H1 (cell line): ENCODE measurements around the gene MTARC1. TPM values are rescaled to one million over a fixed set of nuclear protein-coding genes. Genes with fewer than 3 reads are reported as not detected.

ENCODE experiments used
- CTCF ChIA-PET: fragments of 300-600 bp; sonication (Branson Sonifier 250); formaldehyde crosslinking; loops from one replicate; lab custom pipeline; 2021; ENCODE audit not compliant: partially characterized antibody; lab: Charles Lee
- POLR2A ChIA-PET: fragments of 300-600 bp; sonication (Branson Sonifier 250); formaldehyde crosslinking; loops from one replicate; lab custom pipeline; 2021; ENCODE audit warnings: inconsistent platforms; ENCODE audit not compliant: partially characterized antibody; lab: Charles Lee
- DNase-seq, 2 experiments: peaks; one replicate each; pipeline versions ENCODE4 v3.0.0 to v3.0.0-alpha.2; 2010 to 2022; ENCODE audit warnings: low spot score in 2 of 2, low read depth in 1 of 2, mixed read lengths in 1 of 2
- FAIRE-seq: peaks from 2 replicates; lab custom pipeline; 2011; peaks lifted over from hg19 to GRCh38; lab: Jason Lieb, UNC
- H2AFZ ChIP-seq: 2 replicates; pipeline ENCODE4 v1.8.1; 2012; ENCODE audit warnings: low read length, inconsistent platforms
- H2AK5ac ChIP-seq: 2 replicates; pipeline ENCODE4 v1.6.1; 2013; ENCODE audit warnings: low read depth, low read length
- H2BK120ac ChIP-seq: replicated peaks from 2 replicates; pipeline ENCODE3; 2013; ENCODE audit warnings: low read depth, low read length, inconsistent platforms
- H2BK12ac ChIP-seq: 2 replicates; pipeline ENCODE4 v1.6.1; 2013; ENCODE audit warnings: low read depth, low read length
- H2BK15ac ChIP-seq: 2 replicates; pipeline ENCODE4 v1.6.1; 2013; ENCODE audit warnings: low read length
- H2BK20ac ChIP-seq: 2 replicates; pipeline ENCODE4 v1.6.1; 2013; ENCODE audit warnings: low read length
- H2BK5ac ChIP-seq: 2 replicates; pipeline ENCODE4 v1.6.1; 2013; ENCODE audit warnings: low read depth, low read length
- H3K14ac ChIP-seq: 2 replicates; pipeline ENCODE4 v1.6.1; 2013; ENCODE audit warnings: inconsistent platforms; ENCODE audit not compliant: insufficient read length
- H3K18ac ChIP-seq: 2 replicates; pipeline ENCODE4 v1.6.1; 2013; ENCODE audit warnings: low read length; ENCODE audit errors: extremely low read depth
- H3K23ac ChIP-seq: 2 replicates; pipeline ENCODE4 v1.6.1; 2013; ENCODE audit warnings: inconsistent platforms; ENCODE audit not compliant: insufficient read length
- H3K23me2 ChIP-seq: 2 replicates; pipeline ENCODE4 v1.6.1; 2013; ENCODE audit warnings: low read depth, low read length
- H3K27ac ChIP-seq: 2 replicates; pipeline ENCODE4 v1.6.1; 2011; ENCODE audit warnings: low read depth, low read length, inconsistent platforms
- H3K27me3 ChIP-seq, 4 experiments: replicated peaks in 1 of 4; 1 replicate in 1 of 4; 2 replicates in 3 of 4; pipeline versions ENCODE4 v1.6.1 to v1.8.1; 2011 to 2013; ENCODE audit warnings: low read length in 3 of 4, mild to moderate bottlenecking in 3 of 4, inconsistent platforms in 2 of 4, mixed read lengths in 2 of 4, moderate library complexity in 1 of 4; ENCODE audit not compliant: control insufficient read depth in 3 of 4, insufficient read depth in 3 of 4; ENCODE audit errors: extremely low read depth in 1 of 4
- H3K36me3 ChIP-seq, 4 experiments: 2 replicates each; pipeline versions ENCODE4 v1.6.1 to v1.8.1; 2011 to 2013; ENCODE audit warnings: mild to moderate bottlenecking in 4 of 4, low read length in 3 of 4, moderate library complexity in 2 of 4, control low read depth in 1 of 4, inconsistent platforms in 1 of 4; ENCODE audit not compliant: insufficient read depth in 4 of 4, control insufficient read depth in 2 of 4
- H3K4ac ChIP-seq: replicated peaks from 2 replicates; pipeline ENCODE3; 2013; ENCODE audit warnings: low read length, low read depth, mixed read lengths, inconsistent platforms; ENCODE audit not compliant: insufficient read length
- H3K4me1 ChIP-seq, 4 experiments: replicated peaks in 1 of 4; 1 replicate in 1 of 4; 2 replicates in 3 of 4; pipeline versions ENCODE4 v1.6.1 to v1.8.1; 2011 to 2013; ENCODE audit warnings: low read length in 3 of 4, inconsistent platforms in 2 of 4, mixed read lengths in 1 of 4; ENCODE audit not compliant: insufficient read depth in 4 of 4, control insufficient read depth in 3 of 4
- H3K4me2 ChIP-seq, 2 experiments: 2 replicates each; pipeline versions ENCODE4 v1.6.1 to v1.8.1; 2011 to 2013; ENCODE audit warnings: low read depth in 2 of 2, low read length in 2 of 2, control low read depth in 1 of 2, inconsistent platforms in 1 of 2, mild to moderate bottlenecking in 1 of 2; ENCODE audit not compliant: insufficient read depth in 1 of 2
- H3K4me3 ChIP-seq, 4 experiments: fragments of 200-600, 300-600 bp in 1 of 4; sonication (generic), shearing (Covaris generic), sonication (Bioruptor Twin) in 1 of 4; 2 replicates each; pipeline versions ENCODE4 v1.5.1 to v1.8.1; 2011 to 2016; ENCODE audit warnings: low read length in 4 of 4, low read depth in 3 of 4, control low read depth in 2 of 4, inconsistent platforms in 2 of 4, mild to moderate bottlenecking in 2 of 4, mixed read lengths in 1 of 4, moderate library complexity in 1 of 4; ENCODE audit not compliant: insufficient read depth in 2 of 4; ENCODE audit errors: extremely low read depth in 1 of 4
- H3K56ac ChIP-seq: replicated peaks from 2 replicates; pipeline ENCODE3; 2013; ENCODE audit warnings: low read depth, mild to moderate bottlenecking, mixed read lengths, low read length, inconsistent platforms; ENCODE audit not compliant: insufficient read length
- H3K79me1 ChIP-seq: 2 replicates; pipeline ENCODE4 v1.6.1; 2013; ENCODE audit warnings: low read depth, low read length, control low read depth
- H3K79me2 ChIP-seq, 2 experiments: 2 replicates each; pipeline versions ENCODE4 v1.6.1 to v1.8.1; 2012 to 2013; ENCODE audit warnings: low read length in 2 of 2, mild to moderate bottlenecking in 2 of 2, inconsistent platforms in 1 of 2; ENCODE audit not compliant: insufficient read depth in 2 of 2, control insufficient read depth in 1 of 2
- H3K9ac ChIP-seq, 4 experiments: replicated peaks in 1 of 4; 1 replicate in 1 of 4; 2 replicates in 3 of 4; pipeline versions ENCODE4 v1.6.1 to v1.8.1; 2011 to 2013; ENCODE audit warnings: low read depth in 3 of 4, low read length in 3 of 4, control low read depth in 2 of 4, mild to moderate bottlenecking in 2 of 4, moderate library complexity in 2 of 4, inconsistent platforms in 1 of 4; ENCODE audit errors: extremely low read depth in 1 of 4
- H3K9me3 ChIP-seq, 2 experiments: 2 replicates each; pipeline versions ENCODE4 v1.6.1 to v1.8.1; 2012 to 2013; ENCODE audit warnings: mild to moderate bottlenecking in 2 of 2, moderate library complexity in 2 of 2, control low read depth in 1 of 2, inconsistent platforms in 1 of 2, low read depth in 1 of 2, low read length in 1 of 2, mixed read lengths in 1 of 2; ENCODE audit not compliant: insufficient read depth in 2 of 2
- H4K20me1 ChIP-seq, 2 experiments: replicated peaks in 1 of 2; 2 replicates each; pipeline versions ENCODE3 to v1.8.1; 2011 to 2013; ENCODE audit warnings: inconsistent platforms in 2 of 2, low read length in 2 of 2, mild to moderate bottlenecking in 1 of 2; ENCODE audit not compliant: insufficient read depth in 2 of 2, control insufficient read depth in 1 of 2
- H4K5ac ChIP-seq: 2 replicates; pipeline ENCODE4 v1.6.1; 2013; ENCODE audit warnings: low read length, low read depth, mixed read lengths, inconsistent platforms; ENCODE audit not compliant: insufficient read length
- H4K8ac ChIP-seq: 2 replicates; pipeline ENCODE4 v1.8.0; 2013; ENCODE audit warnings: mild to moderate bottlenecking, moderate library complexity, low read length, inconsistent platforms; ENCODE audit not compliant: insufficient read depth; ENCODE audit errors: extremely low read depth
- H4K91ac ChIP-seq: replicated peaks from 2 replicates; pipeline ENCODE3; 2013; ENCODE audit warnings: low read length, mixed read lengths, inconsistent platforms; ENCODE audit not compliant: insufficient read length
- CBX8 ChIP-seq: fragments of 300-800, 300-1000 bp; sonication (generic); IDR thresholded peaks from 2 replicates; pipeline ENCODE4 v1.7.1; 2016; ENCODE audit warnings: low read depth, low read length, borderline replicate concordance
- CEBPB ChIP-seq: IDR thresholded peaks from 2 replicates; pipeline ENCODE4 v1.6.1; 2012; ENCODE audit warnings: low read depth, low read length
- CHD1 ChIP-seq: IDR thresholded peaks from 2 replicates; pipeline ENCODE4 v1.6.1; 2012; ENCODE audit warnings: low read depth, low read length, improper control_type of control experiment
- CREB1 ChIP-seq: IDR thresholded peaks from 2 replicates; pipeline ENCODE4 v1.6.1; 2012; ENCODE audit warnings: inconsistent platforms
- EP300 ChIP-seq, 2 experiments: IDR thresholded peaks; 1 replicate in 1 of 2; 2 replicates in 1 of 2; pipeline ENCODE4 v1.6.1; 2011 to 2012; ENCODE audit warnings: low read depth in 2 of 2, low read length in 2 of 2, mild to moderate bottlenecking in 2 of 2, borderline replicate concordance in 1 of 2, inconsistent platforms in 1 of 2, moderate library complexity in 1 of 2
- EZH2 ChIP-seq: fragments of 200-600 bp; sonication (generic); IDR thresholded peaks from 2 replicates; pipeline ENCODE4 v1.7.1; 2012; ENCODE audit warnings: low read depth, mild to moderate bottlenecking, moderate library complexity, low read length, inconsistent platforms; ENCODE audit not compliant: severe bottlenecking
- PHF8 ChIP-seq: fragments of 200-600 bp; sonication (generic); conservative IDR thresholded peaks from 2 replicates; pipeline ENCODE4 v1.7.1; 2012; ENCODE audit warnings: low read depth, mild to moderate bottlenecking, inconsistent platforms, low read length, moderate library complexity
- POLR2AphosphoS5 ChIP-seq: IDR thresholded peaks from 2 replicates; pipeline ENCODE4 v1.6.1; 2011; ENCODE audit warnings: low read depth, low read length
- RFX5 ChIP-seq: IDR thresholded peaks from 2 replicates; pipeline ENCODE4 v1.6.1; 2011; ENCODE audit warnings: low read depth, low read length, improper control_type of control experiment, borderline replicate concordance
- SAP30 ChIP-seq: fragments of 300-600 bp; sonication (generic); IDR thresholded peaks from 2 replicates; pipeline ENCODE4 v1.7.1; 2012; ENCODE audit warnings: low read length, moderate library complexity, mild to moderate bottlenecking, inconsistent platforms; ENCODE audit not compliant: insufficient read depth, insufficient replicate concordance
- SRF ChIP-seq: IDR thresholded peaks from 2 replicates; pipeline ENCODE4 v1.6.1; 2011; ENCODE audit warnings: mild to moderate bottlenecking, low read depth, low read length, moderate library complexity
- TAF1 ChIP-seq: IDR thresholded peaks from 2 replicates; pipeline ENCODE4 v1.6.1; 2011; ENCODE audit warnings: mild to moderate bottlenecking, low read depth, low read length
- USF2 ChIP-seq: IDR thresholded peaks from 2 replicates; pipeline ENCODE4 v1.6.1; 2011; ENCODE audit warnings: low read length, improper control_type of control experiment
- WGBS, 2 experiments: shearing (Covaris generic) in 1 of 2; methylation state at CpG; one replicate each; pipeline versions ENCODE4 v1.1.6 to v1.1.7; 2013 to 2015; ENCODE audit warnings: low lambda C conversion rate in 2 of 2, mixed read lengths in 2 of 2, inconsistent platforms in 1 of 2, low coverage in 1 of 2, missing lambda C conversion rate in 1 of 2; ENCODE audit not compliant: insufficient replicate concordance in 2 of 2, insufficient coverage in 1 of 2, insufficient read length in 1 of 2; ENCODE audit errors: extremely low coverage in 1 of 2, missing lambda C conversion rate in 1 of 2; 5-methylcytosine and 5-hydroxymethylcytosine counted together
- polyA plus RNA-seq, 7 experiments: library from polyadenylated mRNA; depleted of rRNA in 3 of 7; stranded (reverse) in 5 of 7; unstranded in 2 of 7; fragments of >200 nt in 5 of 7; fragments of 200-250 nt in 2 of 7; gene quantifications; 1 replicate in 5 of 7; 2 replicates in 1 of 7; 4 replicates in 1 of 7; pipeline versions ENCODE4 v1.2.1 to v1.2.3, GENCODE V29; 2011 to 2013; ENCODE audit warnings: missing spikeins in 2 of 7, mixed read lengths in 2 of 7
- total RNA-seq: library from RNA; stranded (reverse); fragmentation: NEBNext Ultra II Directional; extraction: Animal tissue kit (Norgen Biotek cat#: 25700); gene quantifications from 2 replicates; pipeline ENCODE4 v1.2.1, GENCODE V29; 2021

MTARC1 gene
- total and polyA plus RNA-seq, 2 of the 8 experiments (the other 6 are each of a cell fraction or from before 2014, with no cell fraction given): 17.2 to 46.2 TPM

- no peak overlapping the region for H3K27ac ChIP-seq
- H3K9ac ChIP-seq: no peak overlapping the region
- no peak overlapping the region for H3K4me2 ChIP-seq
- no peak overlapping the region for H2AFZ ChIP-seq
- no peak overlapping the region for H2BK15ac ChIP-seq
- no peak overlapping the region for H2BK120ac ChIP-seq
- H3K9me3 ChIP-seq: no peaks in the 10 kb centered on the region
- no peaks in the 10 kb centered on the region for H3K27me3 ChIP-seq
- H3K56ac ChIP-seq: no peak overlapping the region
- H2BK12ac ChIP-seq: no peak overlapping the region
- 91% methylated on average over 3 of the region's 3 CpGs; no CpG with 5 or more reads in 1 of the 2 experiments for WGBS, 2 experiments
- ChIA-PET POLR2A (interaction anchor here (1.1 to 5.9 kb wide), 2 partner anchors 33 to 36 kb away, joined by 5 to 35 read pairs; partner anchors contain the start of gene MTARC2), CTCF (interaction anchor here (1.1 to 1.4 kb wide), 3 partner anchors 35 to 90 kb away, joined by 3 read pairs; partner anchors contain the start of gene MTARC2)
- H2AK5ac ChIP-seq: no peak overlapping the region
- FAIRE-seq (no peak), DNase-seq (no peak)
- H3K36me3 ChIP-seq: no peaks in the 10 kb centered on the region
- H3K79me1 ChIP-seq: no peaks in the 10 kb centered on the region
- no peak overlapping the region for H4K8ac ChIP-seq
- H4K5ac ChIP-seq: no peak overlapping the region
- no peak overlapping the region for H3K14ac ChIP-seq
- no peak overlapping the region for H3K4ac ChIP-seq
- no peak overlapping the region for H3K4me3 ChIP-seq
- no peak overlapping the region for H3K23ac ChIP-seq
- H2BK20ac ChIP-seq: no peak overlapping the region
- H3K18ac ChIP-seq: no peak overlapping the region
- H3K23me2 ChIP-seq: peaks cover 9% of the 10 kb centered on the region; the same call in 1 of the 2 replicates
- peaks cover 0 to 3% of the 10 kb centered on the region in 2 experiments; a peak in 1 of 4 replicates for H3K79me2 ChIP-seq
- H4K20me1 ChIP-seq: no peaks in the 10 kb centered on the region
- no peak overlapping the region for H4K91ac ChIP-seq
- H2BK5ac ChIP-seq: no peak overlapping the region
- H3K4me1 ChIP-seq: peaks cover 4 to 14% (median 11%) of the 10 kb centered on the region in 4 experiments
- TF ChIP-seq USF2: no peak
- TF ChIP-seq TAF1: no peak
- no peak for TF ChIP-seq CHD1
- TF ChIP-seq EP300 (IDR thresholded peaks at IDR 0.05; ENCODE audit: borderline replicate concordance in 1 of 2, low read depth in 2 of 2, low read length in 2 of 2): no peak
- TF ChIP-seq SAP30: no peak
- TF ChIP-seq CREB1: no peak
- no peak for TF ChIP-seq RFX5
- no peak for TF ChIP-seq SRF
- TF ChIP-seq CBX8: no peak
- no peak for TF ChIP-seq POLR2AphosphoS5
- TF ChIP-seq CEBPB: no peak
- no peak for TF ChIP-seq EZH2
- no peak for TF ChIP-seq PHF8
These were observed 3.3 kb upstream of the MTARC1 start for GRCh38 chr1:220783453-220783852.
